ENCODE measurements around the gene UPB1.

UPB1 gene

GRCh38 chr22:24494528-24495364, at the start of gene UPB1:
Gene UPB1, plus strand, starts transcription at chr22:24495332. Its CDS starts 72 bp downstream, at chr22:24495404.
- DNase-seq = no peak

- peak; percentile 42 for DNase-seq
Measured at GRCh38 chr22:24445481-24446259, 49.5 kb upstream of the UPB1 start.

GRCh38 chr22:24446260-24446611, 48.9 kb upstream of the UPB1 start:
- no peak for DNase-seq

- no peak for DNase-seq
Measured at GRCh38 chr22:24450610-24451009, 44.5 kb upstream of the UPB1 start.

- DNase-seq = no peak
Measured at GRCh38 chr22:24451162-24451561, 44.0 kb upstream of the UPB1 start.

- DNase-seq = no peak
Measured at GRCh38 chr22:24453853-24454252, 41.3 kb upstream of the UPB1 start.

- no peak for DNase-seq
Measured at GRCh38 chr22:24455039-24455438, 40.1 kb upstream of the UPB1 start.

- DNase-seq = no peak
Measured at GRCh38 chr22:24455751-24456426, 39.2 kb upstream of the UPB1 start.

- no peak for DNase-seq
Measured at GRCh38 chr22:24457894-24458420, 37.2 kb upstream of the UPB1 start.

GRCh38 chr22:24459911-24460310, 35.2 kb upstream of the UPB1 start:
- no peak for DNase-seq

- no peak for DNase-seq
Measured at GRCh38 chr22:24460418-24461089, 34.6 kb upstream of the UPB1 start.

- no peak for DNase-seq
Measured at GRCh38 chr22:24463071-24463760, 31.9 kb upstream of the UPB1 start.

GRCh38 chr22:24465566-24465965, 29.6 kb upstream of the UPB1 start:
- DNase-seq = no peak

- DNase-seq = no peak
Measured at GRCh38 chr22:24465975-24466374, 29.2 kb upstream of the UPB1 start.

- no peak for DNase-seq
Measured at GRCh38 chr22:24466716-24467328, 28.3 kb upstream of the UPB1 start.

- no peak for DNase-seq
Measured at GRCh38 chr22:24467340-24467739, 27.8 kb upstream of the UPB1 start.

GRCh38 chr22:24471570-24471969, 23.6 kb upstream of the UPB1 start:
- no peak for DNase-seq

- DNase-seq = no peak
Measured at GRCh38 chr22:24473284-24473683, 21.8 kb upstream of the UPB1 start.

- no peak for DNase-seq
Measured at GRCh38 chr22:24474221-24474620, 20.9 kb upstream of the UPB1 start.

GRCh38 chr22:24474649-24475255, 20.4 kb upstream of the UPB1 start:
- no peak for DNase-seq

GRCh38 chr22:24481641-24482040, 13.5 kb upstream of the UPB1 start:
- no peak for DNase-seq

Measured in stimulated activated CD4-positive, alpha-beta T cell treated with anti-CD3 and anti-CD28 coated beads, Interleukin-4, amount 100 ng/mL, for 24 hours (primary cell).